Activated CD4-positive, alpha-beta T cell treated with anti-CD3 and anti-CD28 coated beads, Interleukin-2, amount 50 U/mL, for 48 hours (primary cell): ENCODE results near the gene ANHX.

Experiments used
- DNase-seq, 2 experiments: peaks; one replicate each; pipeline ENCODE4 v3.0.0-alpha.2; 2020

ANHX gene

GRCh38 chr12:133202493-133203343 lies 33.0 kb downstream of the ANHX start:
- no peak for DNase-seq

- DNase-seq, result no peak
Observed at GRCh38 chr12:133201888-133202287, 33.8 kb downstream of the ANHX start.

GRCh38 chr12:133192847-133193246 lies 42.8 kb downstream of the ANHX start:
- DNase-seq, result no peak

- no peak for DNase-seq
Observed at GRCh38 chr12:133190176-133190575, 45.5 kb downstream of the ANHX start.

- peak; percentile 92 to 93 for DNase-seq
Observed at GRCh38 chr12:133181238-133181959, 54.3 kb downstream of the ANHX start, which contains the start of gene ZNF268. Gene ZNF268, plus strand, starts transcription at chr12:133181495. Its CDS starts 503 bp downstream, at chr12:133181998.

- no peak for DNase-seq
Observed at GRCh38 chr12:133180669-133181068, 55.0 kb downstream of the ANHX start.

- no peak for DNase-seq
Observed at GRCh38 chr12:133174901-133175300, 60.8 kb downstream of the ANHX start.

- no peak for DNase-seq
Observed at GRCh38 chr12:133172491-133172890, 63.2 kb downstream of the ANHX start.
